Muscle layer of duodenum (tissue), 2 donors: ENCODE results near the gene DCBLD1.
"Not testable (repeated sequence)": the region's sequence is repeated elsewhere in the genome, so short reads cannot be mapped to it uniquely, and the experiment has no call there.

Experiments
- H3K27ac ChIP-seq: one replicate; pipeline ENCODE4 v1.7.0; 2013; ENCODE audit warnings: mild to moderate bottlenecking, low read length
- H3K27me3 ChIP-seq: one replicate; pipeline ENCODE4 v1.7.0; 2013; ENCODE audit warnings: low read depth, mild to moderate bottlenecking, control low read depth, low read length
- H3K36me3 ChIP-seq, 2 donors: one replicate each; pipeline ENCODE4 v1.7.0; 2013; ENCODE audit warnings: low read length in 2 of 2, control low read depth in 1 of 2, mild to moderate bottlenecking in 1 of 2; ENCODE audit not compliant: insufficient read depth in 2 of 2, control insufficient read depth in 1 of 2
- H3K4me1 ChIP-seq, 2 donors: one replicate each; pipeline ENCODE4 v1.7.0; 2013; ENCODE audit warnings: low read length in 2 of 2, mild to moderate bottlenecking in 2 of 2, control low read depth in 1 of 2, moderate library complexity in 1 of 2; ENCODE audit not compliant: insufficient read depth in 2 of 2, control insufficient read depth in 1 of 2
- H3K4me3 ChIP-seq, 2 donors: one replicate each; pipeline ENCODE4 v1.7.0; 2013; ENCODE audit warnings: low read length in 2 of 2, low read depth in 1 of 2, mild to moderate bottlenecking in 1 of 2
- H3K9me3 ChIP-seq, 2 donors: one replicate each; pipeline ENCODE4 v1.7.0; 2013; ENCODE audit warnings: low read length in 2 of 2, control low read depth in 1 of 2, mild to moderate bottlenecking in 1 of 2; ENCODE audit not compliant: control insufficient read depth in 1 of 2
- donor health status: healthy.

DCBLD1 gene

GRCh38 chr6:117515326-117515725 is 32.9 kb downstream of the DCBLD1 start:
- H3K27ac ChIP-seq: no peak overlapping the region
- no peaks in the 10 kb centered on the region for H3K4me1 ChIP-seq
- no peaks in the 10 kb centered on the region for H3K27me3 ChIP-seq
- H3K9me3 ChIP-seq: no peaks in the 10 kb centered on the region
- H3K4me3 ChIP-seq: no peak overlapping the region
- H3K36me3 ChIP-seq: no peaks in the 10 kb centered on the region

- H3K36me3 ChIP-seq, H3K4me3 ChIP-seq, H3K27me3 ChIP-seq, H3K4me1 ChIP-seq, H3K9me3 ChIP-seq, H3K27ac ChIP-seq: not testable (repeated sequence)
Measured at GRCh38 chr6:117517995-117518394, 35.5 kb downstream of the DCBLD1 start.

GRCh38 chr6:117518870-117519269 is 36.4 kb downstream of the DCBLD1 start:
- no peaks in the 10 kb centered on the region for H3K4me1 ChIP-seq
- H3K36me3 ChIP-seq: no peaks in the 10 kb centered on the region
- H3K4me3 ChIP-seq: no peak overlapping the region
- no peaks in the 10 kb centered on the region for H3K27me3 ChIP-seq
- no peaks in the 10 kb centered on the region for H3K9me3 ChIP-seq
- no peak overlapping the region for H3K27ac ChIP-seq

GRCh38 chr6:117520603-117521395 is 38.3 kb downstream of the DCBLD1 start:
- no peaks in the 10 kb centered on the region for H3K27me3 ChIP-seq
- H3K4me1 ChIP-seq: no peaks in the 10 kb centered on the region
- H3K27ac ChIP-seq: no peak overlapping the region
- H3K4me3 ChIP-seq: no peak overlapping the region
- no peaks in the 10 kb centered on the region for H3K9me3 ChIP-seq
- H3K36me3 ChIP-seq: no peaks in the 10 kb centered on the region

- no peak overlapping the region for H3K27ac ChIP-seq
- H3K4me3 ChIP-seq: no peak overlapping the region
- H3K27me3 ChIP-seq: no peaks in the 10 kb centered on the region
- H3K9me3 ChIP-seq: no peaks in the 10 kb centered on the region
- no peaks in the 10 kb centered on the region for H3K36me3 ChIP-seq
- H3K4me1 ChIP-seq: no peaks in the 10 kb centered on the region
Measured at GRCh38 chr6:117521791-117522502, 39.5 kb downstream of the DCBLD1 start.

GRCh38 chr6:117525607-117526006 is 43.1 kb downstream of the DCBLD1 start:
- Histone ChIP-seq H3K4me3 (no peak overlapping the region), H3K36me3 (no peaks in the 10 kb centered on the region), H3K27ac (no peak overlapping the region), H3K9me3 (no peaks in the 10 kb centered on the region), H3K4me1 (no peaks in the 10 kb centered on the region), H3K27me3 (no peaks in the 10 kb centered on the region)

GRCh38 chr6:117530467-117531242 is 48.2 kb downstream of the DCBLD1 start:
- Histone ChIP-seq H3K27ac (no peak overlapping the region), H3K4me3 (no peak overlapping the region), H3K36me3 (peaks cover 0 to 5% of the 10 kb centered on the region in 2 donors), H3K27me3 (no peaks in the 10 kb centered on the region), H3K4me1 (no peaks in the 10 kb centered on the region), H3K9me3 (no peaks in the 10 kb centered on the region)

GRCh38 chr6:117531346-117531745 is 48.9 kb downstream of the DCBLD1 start:
- Histone ChIP-seq H3K4me3 (no peak overlapping the region), H3K9me3 (no peaks in the 10 kb centered on the region), H3K27me3 (no peaks in the 10 kb centered on the region), H3K4me1 (no peaks in the 10 kb centered on the region), H3K36me3 (peaks cover 0 to 5% of the 10 kb centered on the region in 2 donors), H3K27ac (no peak overlapping the region)

GRCh38 chr6:117531809-117532725 is 49.6 kb downstream of the DCBLD1 start:
- H3K4me1 ChIP-seq: no peaks in the 10 kb centered on the region
- no peaks in the 10 kb centered on the region for H3K9me3 ChIP-seq
- peaks cover 0 to 5% of the 10 kb centered on the region in 2 donors for H3K36me3 ChIP-seq
- H3K27ac ChIP-seq: no peak overlapping the region
- H3K4me3 ChIP-seq: no peak overlapping the region
- no peaks in the 10 kb centered on the region for H3K27me3 ChIP-seq

- Histone ChIP-seq H3K27ac (no peak overlapping the region), H3K4me3 (no peak overlapping the region), H3K27me3 (no peaks in the 10 kb centered on the region), H3K9me3 (no peaks in the 10 kb centered on the region), H3K4me1 (no peaks in the 10 kb centered on the region), H3K36me3 (peaks cover 4 to 9% of the 10 kb centered on the region in 2 donors)
Measured at GRCh38 chr6:117533775-117534174, 51.3 kb downstream of the DCBLD1 start.
